Upper lobe of right lung (tissue), 1 donor: ENCODE measurements around the gene SPINK14. TPM values are rescaled to one million over a fixed set of nuclear protein-coding genes. Genes with fewer than 3 reads are reported as not detected.

Source experiments
- ATAC-seq: fragments of 200-7000 bp; cut with Tn5 transposase; one replicate; pipeline ENCODE4 v1.9.1; 2020; ENCODE audit warnings: mild to moderate bottlenecking, moderate library complexity
- DNase-seq: peaks from one replicate; pipeline ENCODE4 v3.0.0-alpha.2; 2020
- H3K27ac ChIP-seq: fragments of 200-600 bp; one replicate; pipeline ENCODE4 v1.8.0; 2022
- H3K27me3 ChIP-seq: fragments of 200-600 bp; one replicate; pipeline ENCODE4 v1.8.0; 2022; ENCODE audit warnings: mild to moderate bottlenecking
- H3K36me3 ChIP-seq: fragments of 200-600 bp; one replicate; pipeline ENCODE4 v1.8.0; 2022
- H3K4me1 ChIP-seq: fragments of 200-600 bp; one replicate; pipeline ENCODE4 v1.8.0; 2022
- H3K4me3 ChIP-seq: fragments of 200-600 bp; one replicate; pipeline ENCODE4 v1.8.0; 2022; ENCODE audit warnings: mild to moderate bottlenecking
- H3K9me3 ChIP-seq: fragments of 200-600 bp; one replicate; pipeline ENCODE4 v1.8.0; 2022
- intact Hi-C: fragments of 100-400 bp; cut with DNase I; formaldehyde crosslinking; loops from one replicate; pipeline ENCODE4 v1.11.0; 2022
- total RNA-seq: library from RNA; stranded (reverse); fragmentation: NEBNext Ultra II Directional; extraction: Animal tissue kit (Norgen Biotek cat#: 25700); gene quantifications from one replicate; pipeline ENCODE4 v1.2.1, GENCODE V29; 2021
- TF ChIP-seq, protein P1 (sequence below): fragments of 200-600 bp; IDR thresholded peaks from one replicate; pipeline ENCODE4 v1.8.0; 2022; ENCODE audit warnings: antibody characterized with exemption
- donor health status: DM: no; HTN: yes; CAD: no; lungs with severe emphysema.

The SPINK14 gene
- total RNA-seq, 1 donor from 2014 or later = not detected

- Histone ChIP-seq H3K27me3 (no peaks in the 10 kb centered on the region), H3K9me3 (no peaks in the 10 kb centered on the region), H3K27ac (no peak overlapping the region), H3K4me1 (no peaks in the 10 kb centered on the region), H3K36me3 (no peaks in the 10 kb centered on the region), H3K4me3 (no peak overlapping the region)
- DNase-seq (no peak), ATAC-seq (no peak)
- intact Hi-C loops = no loop called here
- TF ChIP-seq, protein P1, sequence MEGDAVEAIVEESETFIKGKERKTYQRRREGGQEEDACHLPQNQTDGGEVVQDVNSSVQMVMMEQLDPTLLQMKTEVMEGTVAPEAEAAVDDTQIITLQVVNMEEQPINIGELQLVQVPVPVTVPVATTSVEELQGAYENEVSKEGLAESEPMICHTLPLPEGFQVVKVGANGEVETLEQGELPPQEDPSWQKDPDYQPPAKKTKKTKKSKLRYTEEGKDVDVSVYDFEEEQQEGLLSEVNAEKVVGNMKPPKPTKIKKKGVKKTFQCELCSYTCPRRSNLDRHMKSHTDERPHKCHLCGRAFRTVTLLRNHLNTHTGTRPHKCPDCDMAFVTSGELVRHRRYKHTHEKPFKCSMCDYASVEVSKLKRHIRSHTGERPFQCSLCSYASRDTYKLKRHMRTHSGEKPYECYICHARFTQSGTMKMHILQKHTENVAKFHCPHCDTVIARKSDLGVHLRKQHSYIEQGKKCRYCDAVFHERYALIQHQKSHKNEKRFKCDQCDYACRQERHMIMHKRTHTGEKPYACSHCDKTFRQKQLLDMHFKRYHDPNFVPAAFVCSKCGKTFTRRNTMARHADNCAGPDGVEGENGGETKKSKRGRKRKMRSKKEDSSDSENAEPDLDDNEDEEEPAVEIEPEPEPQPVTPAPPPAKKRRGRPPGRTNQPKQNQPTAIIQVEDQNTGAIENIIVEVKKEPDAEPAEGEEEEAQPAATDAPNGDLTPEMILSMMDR = no peak
Observed at GRCh38 chr5:148224117-148224742, 55.9 kb downstream of the SPINK14 start.

Other genes starting within 250 kb of the SPINK14 start
- gene SPINK5, start 104.6 kb upstream of the SPINK14 start, total RNA-seq = 3.2 TPM
- not detected for gene SPINK6, start 34.5 kb downstream of the SPINK14 start, total RNA-seq
- gene MARCOL, start 70.0 kb downstream of the SPINK14 start, total RNA-seq = not detected
- gene SPINK13, start 100.2 kb downstream of the SPINK14 start, total RNA-seq = not detected
- gene SPINK7, start 143.9 kb downstream of the SPINK14 start, total RNA-seq = not detected
- not detected for gene SPINK9, start 167.0 kb downstream of the SPINK14 start, total RNA-seq
- gene FBXO38, start 215.4 kb downstream of the SPINK14 start, total RNA-seq = 67.1 TPM